ENCODE results near the gene VCL.
"Not testable (repeated sequence)": the region's sequence is repeated elsewhere in the genome, so short reads cannot be mapped to it uniquely, and the experiment has no call there.

Gene VCL

GRCh38 chr10:73956476-73957359 lies 41.2 kb upstream of the VCL start:
- H3K4me3 ChIP-seq (ENCODE audit: low read depth, low read length): no peak overlapping the region
- DNase-seq (ENCODE audit: low read depth): no peak
- no peak for TF ChIP-seq CTCF (IDR thresholded peaks at IDR 0.05; ENCODE audit: control insufficient read depth, extremely low read depth, insufficient read depth)

DNA sequence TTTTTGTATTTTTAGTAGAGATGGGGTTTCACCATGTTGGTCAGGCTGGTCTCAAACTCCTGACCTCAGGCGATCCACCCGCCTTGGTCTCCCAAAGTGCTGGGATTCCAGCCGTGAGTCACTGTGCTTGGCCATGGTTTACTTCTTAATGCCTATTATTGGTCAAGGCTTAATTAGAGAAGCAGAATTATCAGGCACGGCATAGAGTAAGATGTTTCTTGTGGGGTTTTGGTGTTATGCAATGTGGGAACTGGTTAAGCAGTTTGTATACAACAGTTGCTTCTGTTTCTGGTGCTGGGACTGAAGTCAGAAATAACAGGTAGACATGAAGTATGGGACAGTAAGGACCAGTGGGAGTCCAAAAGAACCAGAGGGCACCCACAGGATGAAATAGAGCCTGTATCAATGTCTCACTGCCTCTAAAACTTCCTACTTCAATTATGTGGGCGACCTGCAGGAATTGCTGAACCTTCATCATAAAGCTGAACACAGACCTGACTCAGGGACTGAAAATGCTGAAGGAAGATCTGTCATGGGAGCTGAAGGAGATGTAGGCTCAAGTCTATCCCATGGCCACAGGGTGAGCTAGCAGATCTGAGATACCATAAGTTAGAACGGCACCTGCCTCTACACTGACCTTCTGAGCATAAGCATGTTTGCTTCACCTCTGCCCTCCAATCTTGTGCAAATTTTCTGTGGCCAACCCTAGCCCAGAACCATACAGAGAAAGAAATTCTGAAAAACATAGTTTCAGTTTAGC lies 38.3 kb upstream of the VCL start:
- DNase-seq (ENCODE audit: low read depth): no peak
- TF ChIP-seq CTCF (IDR thresholded peaks at IDR 0.05; ENCODE audit: control insufficient read depth, extremely low read depth, insufficient read depth): no peak

GRCh38 chr10:73962386-73962785 lies 35.5 kb upstream of the VCL start:
- no peak for TF ChIP-seq CTCF (IDR thresholded peaks at IDR 0.05; ENCODE audit: control insufficient read depth, extremely low read depth, insufficient read depth)
- H3K4me3 ChIP-seq (ENCODE audit: low read depth, low read length): no peak overlapping the region
- DNase-seq (ENCODE audit: low read depth): no peak

More for the DNA sequence above, 38.3 kb upstream of the VCL start:
- H3K4me3 ChIP-seq (ENCODE audit: low read depth, low read length): no peak overlapping the region

GRCh38 chr10:73963533-73963932 lies 34.4 kb upstream of the VCL start:
- DNase-seq (ENCODE audit: low read depth); H3K4me3 ChIP-seq (ENCODE audit: low read depth, low read length): not testable (repeated sequence)

- H3K4me3 ChIP-seq (ENCODE audit: low read depth, low read length): no peak overlapping the region
- no peak for DNase-seq (ENCODE audit: low read depth)
- TF ChIP-seq CTCF (IDR thresholded peaks at IDR 0.05; ENCODE audit: control insufficient read depth, extremely low read depth, insufficient read depth): no peak
Measured at GRCh38 chr10:73964743-73965142, 33.2 kb upstream of the VCL start.

DNA sequence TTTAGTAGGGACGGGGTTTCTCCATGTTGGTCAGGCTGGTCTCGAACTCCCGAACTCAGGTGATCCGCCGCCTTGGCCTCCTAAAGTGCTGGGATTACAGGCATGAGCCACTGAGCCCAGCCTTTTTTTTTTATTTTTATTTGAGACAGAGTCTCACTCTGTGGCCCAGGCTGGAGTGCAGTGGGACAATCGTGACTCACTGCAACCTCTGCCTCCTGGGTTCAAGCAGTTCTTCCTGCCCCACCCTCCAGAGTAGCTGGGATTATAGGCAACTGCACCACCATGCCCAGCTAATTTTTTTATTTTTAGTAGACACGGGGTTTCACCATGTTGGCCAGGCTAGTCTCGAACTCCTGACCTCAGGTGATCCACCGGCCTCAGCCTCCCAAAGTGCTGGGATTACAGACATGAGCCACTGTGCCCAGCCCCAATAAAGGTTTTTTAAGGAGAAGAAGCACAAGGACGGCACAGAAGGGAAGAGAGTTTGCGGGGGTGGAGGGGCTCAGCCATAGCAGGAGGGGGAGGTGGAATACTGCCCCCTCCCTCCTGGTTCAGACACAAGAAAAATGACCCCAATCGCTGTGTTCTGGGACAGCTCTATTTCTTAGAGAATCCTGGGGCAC lies 32.5 kb upstream of the VCL start:
- not testable (repeated sequence) for DNase-seq (ENCODE audit: low read depth); H3K4me3 ChIP-seq (ENCODE audit: low read depth, low read length)

DNA sequence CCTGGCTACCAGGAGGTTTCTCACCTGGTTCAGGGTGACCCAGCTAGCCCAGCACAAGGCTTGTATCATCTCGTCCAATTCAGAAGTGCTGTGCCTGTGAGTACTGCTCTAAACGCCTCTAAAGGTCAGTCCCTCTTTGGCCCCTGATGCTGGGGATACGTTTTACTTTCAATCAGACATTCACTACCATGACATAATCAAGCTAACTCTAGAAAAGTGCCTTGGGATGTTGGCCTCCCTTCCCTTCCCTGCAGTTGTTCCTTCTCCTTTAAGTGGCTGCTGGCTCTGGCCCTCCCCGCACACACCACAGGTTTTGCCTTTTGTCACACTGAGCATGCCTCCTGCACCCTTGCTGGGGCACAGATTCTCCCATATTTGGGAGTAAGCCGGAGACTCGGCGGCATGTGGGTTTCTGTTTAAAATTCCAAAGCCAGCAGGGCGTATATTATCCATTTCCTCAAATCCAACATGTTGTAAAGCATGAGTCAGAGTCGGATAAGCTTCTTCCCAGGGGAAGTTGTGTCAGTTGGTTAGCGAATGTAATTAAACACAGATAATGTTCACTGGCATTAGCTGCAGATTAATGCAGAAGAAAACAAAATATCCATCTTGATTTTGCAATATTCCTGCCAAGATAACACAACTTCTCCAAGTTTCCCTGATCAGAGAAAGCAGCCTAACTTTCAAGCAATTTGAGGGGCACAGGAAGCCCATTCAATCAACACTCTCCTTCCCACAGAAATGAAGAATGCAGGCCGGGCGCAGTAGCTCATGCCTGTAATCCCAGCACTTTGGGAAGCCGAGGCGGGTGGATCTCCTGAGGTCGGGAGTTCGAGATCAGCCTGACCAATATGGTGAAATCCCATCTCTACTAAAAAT lies 31.8 kb upstream of the VCL start:
- no peak overlapping the region for H3K4me3 ChIP-seq (ENCODE audit: low read depth, low read length)
- no peak for TF ChIP-seq CTCF (IDR thresholded peaks at IDR 0.05; ENCODE audit: control insufficient read depth, extremely low read depth, insufficient read depth)
- no peak for DNase-seq (ENCODE audit: low read depth)
